ENCODE data around the gene SEC14L3.
"Not testable (repeated sequence)": the region's sequence is repeated elsewhere in the genome, so short reads cannot be mapped to it uniquely, and the experiment has no call there.

SEC14L3 gene

DNA sequence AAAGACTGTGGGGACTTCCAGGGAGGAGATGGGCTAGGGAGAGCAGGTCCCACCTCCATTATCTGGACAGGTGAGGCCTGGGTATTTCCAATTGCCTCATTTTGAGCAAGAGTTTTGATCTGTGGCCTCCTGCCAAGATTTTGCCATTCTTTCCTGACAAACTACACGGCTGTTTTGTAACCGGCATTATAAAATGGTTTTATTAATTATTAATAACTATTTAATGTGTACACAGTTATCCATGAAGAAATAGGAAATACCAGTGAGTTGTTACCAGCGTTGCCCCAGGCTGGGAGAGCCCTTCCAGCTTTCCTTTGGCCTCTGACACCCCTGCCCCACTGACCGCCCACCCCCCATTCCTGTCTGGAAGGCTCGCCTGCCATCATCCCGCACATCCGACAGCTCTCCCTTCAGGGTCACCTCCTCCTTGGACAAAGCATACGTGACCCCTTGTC, 14.9 kb upstream of the SEC14L3 start:
- DNase-seq (ENCODE audit: low read depth in 2 of 2, low spot score in 1 of 2): no peak

DNA sequence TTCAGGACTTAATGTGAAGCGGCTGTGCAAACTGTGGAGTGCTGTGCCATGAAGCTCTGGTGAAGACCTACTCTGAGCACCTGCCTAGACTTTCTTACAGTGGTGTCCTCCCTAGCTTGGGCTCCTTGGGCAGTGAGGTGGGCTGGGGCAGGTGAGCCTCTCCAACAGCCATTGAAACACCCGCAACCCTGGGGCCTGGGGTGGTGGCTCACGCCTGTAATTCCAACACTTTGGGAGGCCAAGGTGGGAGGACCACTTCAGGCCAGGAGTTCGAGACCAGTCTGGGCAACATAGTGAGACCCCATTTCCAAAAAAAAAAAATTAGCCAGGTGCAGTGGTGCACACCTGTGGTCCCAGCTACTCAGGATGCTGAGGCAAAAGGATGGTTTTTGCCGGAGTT, 14.3 kb upstream of the SEC14L3 start:
- no peak for DNase-seq (ENCODE audit: low read depth in 2 of 2, low spot score in 1 of 2)

DNA sequence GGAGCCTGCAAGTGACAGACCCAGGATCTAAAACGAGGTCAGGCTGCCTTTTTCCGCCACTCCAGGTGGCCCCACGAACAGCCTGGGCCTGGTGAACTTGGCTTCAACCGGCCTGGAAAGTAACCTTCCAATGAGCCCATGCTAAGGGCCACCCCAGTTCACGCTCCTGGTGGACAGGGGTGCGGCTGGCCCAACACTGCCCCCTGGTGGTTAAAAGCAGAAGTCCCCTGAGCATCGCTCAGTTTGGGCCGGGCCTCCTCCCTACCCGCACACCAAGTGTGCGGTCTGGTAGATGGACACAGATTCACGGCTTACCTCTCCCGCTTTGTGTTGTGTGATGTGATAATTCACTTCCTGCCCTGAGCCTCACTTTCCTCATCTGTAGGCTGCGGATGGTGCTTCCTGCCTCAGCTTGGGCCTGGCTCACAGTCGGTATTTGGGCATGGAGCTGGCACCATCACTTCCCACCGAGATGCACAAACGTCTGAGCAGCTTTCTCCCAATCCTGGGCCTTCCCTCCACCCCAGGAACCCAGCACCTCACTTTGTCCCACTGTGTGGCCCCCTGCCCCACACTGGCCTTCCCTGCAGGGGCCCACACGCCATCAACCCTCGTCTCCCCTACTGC, 13.7 kb upstream of the SEC14L3 start:
- peak; percentile 50 to 60 for DNase-seq (ENCODE audit: low read depth in 2 of 2, low spot score in 1 of 2)

DNA sequence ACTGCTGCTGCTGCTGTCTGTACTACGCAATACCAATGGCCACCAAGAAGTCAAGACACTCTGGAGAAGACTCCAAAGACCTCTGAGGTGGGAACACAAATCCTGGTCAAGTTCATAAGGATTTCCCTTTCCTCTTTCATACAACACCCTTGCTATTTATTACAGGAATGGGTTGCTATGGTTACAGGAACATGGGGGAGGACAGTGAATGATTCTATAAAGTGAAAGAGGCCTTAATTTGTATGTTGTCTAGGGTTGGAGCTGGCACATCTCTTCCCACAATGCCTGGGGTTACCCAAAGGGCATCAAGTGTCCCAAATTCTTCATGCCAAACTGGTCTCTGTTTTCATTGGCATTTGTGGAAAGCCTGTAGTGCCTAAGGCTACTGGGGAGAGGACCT, 11.4 kb upstream of the SEC14L3 start:
- DNase-seq (ENCODE audit: low read depth in 2 of 2, low spot score in 1 of 2): no peak

DNA sequence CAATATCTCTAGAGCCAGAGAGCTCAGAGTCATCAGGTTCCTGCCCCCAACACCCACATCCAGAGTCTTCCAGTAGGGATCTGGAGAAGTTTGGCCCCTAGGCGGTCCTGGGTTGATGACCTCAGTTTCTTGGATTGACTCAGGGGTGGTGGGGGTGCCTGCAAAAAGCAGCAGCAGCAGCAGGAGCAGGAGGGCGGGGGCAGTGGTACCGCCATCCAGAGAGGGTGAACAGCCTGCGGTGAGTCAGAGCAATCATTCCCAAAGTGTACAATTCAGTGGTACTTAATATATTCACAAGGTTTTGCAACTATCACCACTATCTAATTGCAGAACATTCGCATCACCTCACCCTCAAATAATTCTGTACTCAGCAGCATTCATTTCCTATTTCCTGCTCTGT, 9.9 kb upstream of the SEC14L3 start:
- no peak for DNase-seq (ENCODE audit: low read depth in 2 of 2, low spot score in 1 of 2)

DNA sequence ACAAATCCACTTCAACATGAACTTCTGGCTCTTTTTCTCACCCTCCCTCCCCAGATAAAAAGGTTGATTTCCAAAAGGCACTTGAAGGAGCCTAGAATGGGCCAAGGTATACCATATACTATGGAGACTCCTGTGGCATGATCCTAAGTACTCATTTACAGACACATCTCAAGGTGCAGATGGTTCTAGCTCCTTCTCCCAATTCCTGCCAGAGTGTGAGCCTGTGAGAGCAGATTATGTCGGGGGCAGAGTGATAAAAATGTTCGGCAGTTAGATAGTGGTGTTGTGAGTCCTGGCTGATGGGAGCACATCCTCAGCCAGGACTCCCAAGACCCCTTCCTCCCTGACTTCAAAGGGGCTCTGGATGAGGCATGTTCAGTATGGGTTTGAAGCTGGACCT, 8.2 kb upstream of the SEC14L3 start:
- DNase-seq (ENCODE audit: low read depth in 2 of 2, low spot score in 1 of 2): no peak

DNA sequence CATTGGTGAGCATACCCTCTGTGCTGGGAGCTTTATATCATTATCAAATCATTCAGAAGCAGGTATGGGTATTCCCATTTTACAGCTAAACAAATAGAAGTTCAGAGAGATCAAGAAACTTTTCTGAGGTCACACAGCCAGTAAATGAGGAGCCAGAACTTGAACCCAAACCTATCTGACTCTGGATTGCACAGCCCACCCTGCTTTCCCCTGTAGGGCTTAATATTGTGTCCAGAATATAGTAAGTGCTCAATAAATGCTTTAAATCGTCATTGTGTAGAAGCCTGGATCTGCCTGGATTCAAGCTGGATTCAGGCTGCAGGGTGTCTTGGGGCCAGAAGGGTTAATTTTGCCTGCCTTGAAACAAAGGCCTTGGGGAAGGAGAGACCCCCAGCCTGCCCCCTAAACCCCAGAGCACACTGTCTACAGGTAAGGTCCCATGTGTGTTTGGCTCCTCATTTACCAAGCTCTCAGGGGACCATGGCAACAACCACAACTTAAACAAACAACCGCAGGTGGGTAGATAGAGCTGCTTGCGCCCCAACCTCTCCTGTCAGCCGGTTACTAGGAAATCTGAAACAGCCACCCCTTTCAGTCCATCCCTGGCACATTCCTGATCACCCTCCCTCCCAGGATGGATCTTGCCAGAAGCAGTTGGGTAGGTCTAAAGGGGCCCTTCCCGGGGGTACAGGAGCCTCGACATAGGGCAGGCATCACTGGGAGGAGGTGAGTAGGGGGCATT, 3.0 kb upstream of the SEC14L3 start:
- DNase-seq (ENCODE audit: low read depth in 2 of 2, low spot score in 1 of 2): no peak

DNA sequence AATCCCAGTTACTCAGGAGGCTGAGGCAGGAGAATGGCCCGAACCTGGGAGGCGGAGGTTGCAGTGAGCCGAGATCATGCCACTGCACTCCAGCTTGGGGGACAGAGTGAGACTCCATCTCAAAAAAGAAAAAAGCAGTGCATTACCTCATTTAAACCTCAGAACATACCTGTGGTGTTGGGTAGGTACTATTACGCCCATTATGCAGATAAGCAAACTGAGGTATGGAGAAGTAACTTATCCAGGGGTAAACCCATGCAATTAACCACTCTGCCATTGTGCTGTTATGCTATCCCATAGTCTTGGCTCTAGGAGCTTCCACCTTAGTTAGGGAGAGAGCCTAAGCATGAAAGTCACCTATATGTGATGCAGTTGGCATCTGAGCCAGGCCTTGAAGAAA, 2.3 kb upstream of the SEC14L3 start:
- no peak for DNase-seq (ENCODE audit: low read depth in 2 of 2, low spot score in 1 of 2)

DNA sequence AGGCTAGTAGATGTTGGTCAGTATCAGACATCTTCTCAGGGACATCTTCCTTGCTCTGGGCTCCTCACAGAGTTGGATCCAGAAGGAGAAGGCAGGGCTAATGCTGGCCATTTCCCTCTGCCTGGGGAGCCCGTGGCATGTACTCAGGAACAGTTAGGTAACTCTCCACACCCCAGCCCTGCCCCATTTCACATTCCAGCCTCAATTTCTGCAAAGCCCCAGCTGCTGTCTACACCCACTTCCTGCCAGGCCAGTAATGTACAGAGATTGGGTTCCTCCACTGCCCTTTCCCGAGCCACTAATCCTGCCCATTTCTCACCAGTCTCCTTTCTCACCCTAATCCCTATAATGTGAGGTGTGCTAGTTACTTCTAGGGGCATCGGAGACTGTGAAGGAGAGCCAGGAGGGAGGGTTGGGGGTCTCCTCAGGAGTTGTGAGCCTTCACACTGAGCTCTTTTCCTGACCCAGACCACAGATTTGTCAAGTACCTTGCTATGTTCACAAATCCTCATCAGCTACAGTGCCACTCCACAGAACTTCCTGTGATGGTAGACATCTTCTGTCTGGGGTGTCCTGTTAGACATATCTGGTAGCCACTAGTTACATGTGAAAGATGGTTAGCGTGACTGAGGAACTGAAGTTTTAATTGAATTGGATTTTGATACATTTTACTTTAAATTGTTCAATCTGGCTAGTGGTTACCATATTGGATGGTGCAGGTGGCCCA, 1.3 kb upstream of the SEC14L3 start:
- DNase-seq (ENCODE audit: low read depth in 2 of 2, low spot score in 1 of 2): no peak

DNA sequence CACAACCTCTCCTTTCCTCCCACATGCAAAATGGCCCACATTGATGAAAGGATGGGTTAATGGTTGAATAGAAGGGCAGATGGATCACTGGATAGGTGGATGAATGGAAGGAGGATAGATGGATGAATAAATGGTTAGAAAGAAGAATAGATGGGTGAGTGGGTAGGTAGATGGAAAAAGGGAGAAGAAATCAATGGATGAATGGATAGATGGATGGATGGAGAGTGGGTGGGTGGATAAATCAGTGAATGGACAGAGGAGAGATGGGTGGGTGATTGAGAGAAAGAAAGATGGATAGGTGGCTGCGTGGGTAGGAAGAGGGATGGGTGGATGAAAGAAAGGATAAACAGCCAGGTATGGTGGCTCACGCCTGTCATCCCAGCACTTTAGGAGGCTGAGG, 1.2 kb downstream of the SEC14L3 start:
- no peak for DNase-seq (ENCODE audit: low read depth in 2 of 2, low spot score in 1 of 2)

DNA sequence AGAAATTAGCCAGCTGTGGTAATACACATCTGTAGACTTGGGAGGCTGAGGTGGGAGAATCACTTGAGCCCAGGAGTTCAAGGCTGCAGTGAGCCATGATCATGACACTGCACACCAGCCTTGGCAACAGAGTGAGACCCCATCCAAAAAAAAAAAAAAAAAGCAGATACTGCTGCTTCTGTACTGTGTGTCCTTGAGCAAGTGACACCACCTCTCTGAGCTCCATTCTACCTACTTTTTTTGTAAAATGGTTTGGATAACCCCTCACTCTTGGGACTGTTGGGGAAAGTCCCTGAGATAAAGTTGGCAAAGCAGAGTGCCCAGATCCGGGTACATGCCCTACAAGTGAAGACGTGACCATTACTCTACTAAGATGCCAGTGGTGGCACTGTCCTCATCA, 2.7 kb downstream of the SEC14L3 start:
- DNase-seq (ENCODE audit: low read depth in 2 of 2, low spot score in 1 of 2): no peak

DNA sequence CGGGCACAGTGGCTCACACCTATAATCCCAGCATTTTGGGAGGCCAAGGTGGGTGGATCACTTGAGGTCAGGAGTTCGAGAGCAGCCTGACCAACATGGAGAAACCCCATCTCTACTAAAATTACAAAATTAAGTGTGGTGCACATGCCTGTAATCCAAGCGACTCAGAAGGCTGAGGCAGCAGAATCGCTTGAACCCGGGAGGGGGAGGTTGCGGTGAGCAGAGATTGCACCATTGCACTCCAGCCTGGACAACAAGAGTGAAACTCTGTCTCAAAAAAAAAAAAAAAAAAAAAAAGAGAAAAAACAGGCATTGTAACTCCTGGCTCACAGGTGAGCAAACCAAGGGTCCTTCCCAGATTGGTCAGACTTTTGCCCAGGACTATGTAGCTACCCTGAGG, 11.3 kb downstream of the SEC14L3 start:
- not testable (repeated sequence) for DNase-seq (ENCODE audit: low read depth in 2 of 2, low spot score in 1 of 2)

DNA sequence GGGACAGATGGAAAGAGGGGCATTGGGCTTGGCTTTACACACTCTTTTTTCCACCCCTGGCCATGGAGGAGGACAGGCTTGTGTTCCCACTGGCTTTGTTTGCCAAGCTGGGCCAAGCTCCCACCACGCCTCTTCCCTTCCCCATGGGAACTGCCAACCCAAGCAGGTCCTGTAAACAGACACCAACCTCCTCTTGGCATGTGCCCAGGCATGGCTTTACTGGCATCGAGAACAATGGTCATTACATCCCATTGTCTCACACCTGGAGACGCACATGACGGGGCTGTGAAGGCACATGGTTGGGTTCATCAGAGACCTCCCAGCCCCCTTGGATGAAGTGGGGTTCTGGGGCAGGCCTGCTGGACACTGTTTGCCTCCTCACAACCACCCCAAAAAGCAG, 11.7 kb downstream of the SEC14L3 start:
- no peak for DNase-seq (ENCODE audit: low read depth in 2 of 2, low spot score in 1 of 2)

DNA sequence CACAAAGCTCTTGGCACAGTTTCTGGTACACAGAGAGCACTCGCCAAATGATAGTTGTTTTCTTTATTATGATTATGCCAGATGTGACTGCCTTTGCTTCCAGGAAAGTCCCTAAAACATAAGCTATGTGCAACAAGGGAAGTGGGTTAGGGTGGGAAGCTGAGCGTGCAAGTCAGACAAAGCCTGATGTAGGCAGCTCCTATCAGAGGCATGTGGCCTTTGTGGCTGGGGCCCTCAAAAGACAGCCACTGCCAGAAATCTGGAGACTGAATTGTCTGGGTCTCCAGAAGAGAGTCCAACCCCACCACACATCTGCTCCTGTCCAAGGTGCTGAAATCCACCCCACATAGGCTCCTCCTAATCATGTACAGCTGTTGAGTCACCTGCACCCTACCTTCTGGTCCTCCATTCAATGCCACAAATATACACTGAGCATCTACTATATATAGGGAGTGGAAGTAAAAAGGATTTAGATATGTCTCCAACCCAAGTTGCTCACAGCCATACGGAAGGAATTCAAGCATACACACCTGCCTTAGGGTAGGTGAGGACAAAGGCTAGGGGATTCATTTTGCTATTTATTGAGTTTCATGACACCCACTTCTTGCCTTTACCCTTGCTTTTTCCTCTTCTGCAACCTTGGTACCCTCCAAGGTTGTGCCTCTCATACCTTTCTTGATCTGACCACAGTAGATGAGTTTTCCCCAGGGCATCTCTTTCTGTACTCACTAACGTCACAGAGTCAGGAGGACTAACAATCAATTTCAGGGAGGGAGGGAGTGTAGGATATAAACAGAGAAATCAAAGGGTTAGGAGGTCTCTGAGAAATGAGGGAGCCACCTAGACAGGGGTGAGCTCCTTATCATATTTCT, 12.4 kb downstream of the SEC14L3 start:
- DNase-seq (ENCODE audit: low read depth in 2 of 2, low spot score in 1 of 2): no peak

DNA sequence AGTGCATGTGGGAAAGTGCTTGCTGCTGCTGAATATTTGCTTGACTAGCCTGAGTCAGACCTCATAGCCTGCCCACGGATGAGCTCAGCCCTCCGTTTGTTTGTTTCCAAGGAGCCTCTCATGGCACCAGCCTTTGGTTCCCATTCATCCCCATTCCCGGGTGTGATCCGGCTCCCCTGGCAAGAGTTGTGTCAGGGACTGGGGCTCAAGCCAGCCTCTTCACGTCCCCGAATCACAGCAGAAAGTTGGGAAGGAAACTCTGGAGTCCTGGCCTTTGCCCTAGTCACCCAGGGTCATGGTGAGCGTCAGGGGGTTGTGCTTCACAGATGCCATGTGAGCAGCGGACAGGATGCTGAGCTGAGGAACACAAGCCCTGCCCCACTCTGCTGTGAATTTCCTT, 13.8 kb downstream of the SEC14L3 start:
- DNase-seq (ENCODE audit: low read depth in 2 of 2, low spot score in 1 of 2): no peak

DNA sequence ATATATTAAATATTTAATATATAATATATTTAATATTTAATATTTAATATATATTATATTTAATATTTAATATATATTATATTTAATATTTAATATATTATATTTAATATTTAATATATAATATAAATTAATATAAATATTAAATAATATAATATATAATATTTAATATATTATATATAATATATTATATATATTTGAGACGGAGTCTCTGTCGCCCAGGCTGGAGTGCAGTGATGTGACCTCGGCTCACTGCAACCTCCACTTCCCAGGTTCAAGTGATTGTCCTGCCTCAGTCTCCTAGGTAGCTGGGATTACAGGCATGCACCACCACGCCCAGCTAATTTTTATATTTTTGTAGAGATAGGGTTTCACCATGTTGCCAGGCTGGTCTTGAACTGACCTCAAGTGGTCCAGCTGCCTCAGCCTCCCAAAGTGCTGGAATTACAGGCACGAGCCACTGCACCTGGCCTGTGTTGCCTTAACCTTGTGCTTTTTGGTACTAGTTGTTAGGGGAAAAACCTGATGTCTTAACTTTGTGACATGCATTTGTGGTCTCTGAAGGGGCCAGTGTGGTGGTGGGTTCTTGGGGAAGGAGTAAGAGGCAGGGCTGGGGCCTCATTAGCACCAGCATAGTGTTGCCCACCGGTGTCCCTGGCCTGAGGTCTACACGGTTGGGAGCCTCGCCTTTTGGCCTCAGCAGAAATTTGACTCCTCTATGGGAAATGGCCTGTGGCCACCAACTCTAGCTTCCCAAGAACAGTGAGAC, 16.6 kb downstream of the SEC14L3 start:
- DNase-seq (ENCODE audit: low read depth in 2 of 2, low spot score in 1 of 2): no peak

DNA sequence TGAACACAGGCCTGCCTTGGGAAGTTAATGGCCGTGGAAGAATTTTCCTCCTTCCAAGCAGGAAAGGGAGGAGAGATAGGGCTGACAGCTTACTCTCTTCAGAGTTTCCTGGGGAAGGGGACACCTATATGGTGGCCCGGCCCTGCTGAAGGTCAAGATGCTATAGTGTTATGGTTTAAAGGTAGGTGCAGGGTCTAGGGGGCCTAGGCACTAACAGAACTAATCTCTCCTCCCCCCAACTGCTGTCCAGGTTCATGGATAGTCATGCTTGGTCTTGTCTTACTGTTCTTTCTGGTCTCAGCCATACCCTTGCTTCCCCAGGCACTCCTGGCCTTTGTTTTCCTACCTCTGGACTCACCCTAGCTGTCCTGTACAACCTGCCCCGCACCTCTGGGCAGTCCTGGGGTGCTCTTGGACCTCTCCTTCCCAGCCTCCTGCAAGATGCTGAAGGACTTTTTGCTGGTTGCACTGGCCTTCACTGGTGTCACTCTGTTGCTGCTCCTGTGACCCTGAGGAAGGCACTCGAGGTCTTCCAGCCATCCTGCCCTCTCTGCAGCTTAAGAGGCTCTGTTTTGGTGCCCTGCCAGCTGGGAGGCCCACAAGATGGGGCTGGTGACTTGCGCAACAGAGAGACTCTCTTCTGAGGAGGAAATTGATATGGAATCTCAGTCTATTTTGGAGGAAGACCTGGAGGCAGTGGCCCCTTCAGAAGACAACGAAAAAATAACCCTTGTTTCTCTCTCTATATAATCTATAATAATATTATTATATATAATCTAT, 17.9 kb downstream of the SEC14L3 start:
- DNase-seq (ENCODE audit: low read depth in 2 of 2, low spot score in 1 of 2): no peak

DNA sequence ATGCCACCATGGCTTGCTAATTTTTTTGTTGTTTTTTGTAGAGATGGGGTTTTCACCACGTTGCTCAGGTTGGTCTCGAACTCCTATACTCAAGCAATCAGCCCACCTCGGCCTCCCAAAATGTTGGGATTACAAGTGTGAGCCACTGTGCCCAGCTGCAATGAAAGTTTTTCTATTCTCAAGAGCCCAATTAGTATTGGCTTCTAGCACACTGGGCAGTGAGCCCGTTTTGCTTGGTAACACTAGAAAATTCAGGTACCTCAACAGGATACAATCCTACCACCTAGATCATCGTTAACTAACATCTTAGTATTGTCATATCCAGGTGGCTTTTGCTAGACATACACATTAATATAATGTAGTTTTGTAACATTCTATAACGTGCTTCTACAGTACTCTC, 19.0 kb downstream of the SEC14L3 start:
- DNase-seq (ENCODE audit: low read depth in 2 of 2, low spot score in 1 of 2): no peak

DNA sequence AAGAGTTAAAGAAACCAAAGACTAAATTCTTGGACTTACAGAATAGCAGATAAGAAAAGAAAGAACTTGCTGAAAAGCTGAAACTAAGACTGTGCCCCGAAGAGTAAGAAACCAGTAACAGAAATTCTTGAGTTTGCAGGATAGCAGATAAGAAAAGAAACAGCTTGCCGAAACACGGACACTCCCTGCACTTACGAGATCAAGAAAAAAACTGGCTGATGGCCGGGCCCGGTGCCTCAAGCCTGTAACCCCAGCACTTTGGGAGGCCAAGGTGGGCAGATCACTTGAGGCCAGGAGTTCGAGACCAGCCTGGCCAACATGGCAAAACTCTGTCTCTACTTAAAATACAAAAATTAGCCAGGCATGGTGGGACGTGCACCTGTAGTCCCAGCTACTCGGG, 20.3 kb downstream of the SEC14L3 start:
- DNase-seq (ENCODE audit: low read depth in 2 of 2, low spot score in 1 of 2): not testable (repeated sequence)

DNA sequence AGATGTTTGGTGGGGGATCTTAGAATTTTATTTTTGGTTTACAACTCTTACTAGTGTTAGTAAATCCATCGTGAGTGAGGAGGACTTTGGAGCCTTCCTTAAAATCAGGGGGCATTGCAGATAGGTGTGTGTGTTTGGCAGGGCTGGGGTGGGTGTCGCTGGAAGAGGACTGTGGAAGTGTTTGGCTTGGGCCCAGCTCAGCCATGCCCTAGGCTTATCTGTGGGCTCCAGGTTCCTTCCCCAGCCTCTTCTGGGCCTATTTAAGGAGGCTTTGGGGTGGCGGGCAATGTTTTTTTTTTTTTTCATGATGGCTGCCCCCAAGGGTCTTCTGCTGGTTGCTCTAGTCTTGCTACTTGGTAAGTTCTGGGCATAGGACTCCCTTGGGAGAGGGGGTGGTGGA, 24.2 kb downstream of the SEC14L3 start:
- no peak for DNase-seq (ENCODE audit: low read depth in 2 of 2, low spot score in 1 of 2)

Measured in stimulated activated CD8-positive, alpha-beta memory T cell treated with anti-CD3 and anti-CD28 coated beads, Interleukin-4, amount 100 ng/mL, for 1 hour (primary cell).